ENCODE measurements around the gene DPYSL3.

DNA sequence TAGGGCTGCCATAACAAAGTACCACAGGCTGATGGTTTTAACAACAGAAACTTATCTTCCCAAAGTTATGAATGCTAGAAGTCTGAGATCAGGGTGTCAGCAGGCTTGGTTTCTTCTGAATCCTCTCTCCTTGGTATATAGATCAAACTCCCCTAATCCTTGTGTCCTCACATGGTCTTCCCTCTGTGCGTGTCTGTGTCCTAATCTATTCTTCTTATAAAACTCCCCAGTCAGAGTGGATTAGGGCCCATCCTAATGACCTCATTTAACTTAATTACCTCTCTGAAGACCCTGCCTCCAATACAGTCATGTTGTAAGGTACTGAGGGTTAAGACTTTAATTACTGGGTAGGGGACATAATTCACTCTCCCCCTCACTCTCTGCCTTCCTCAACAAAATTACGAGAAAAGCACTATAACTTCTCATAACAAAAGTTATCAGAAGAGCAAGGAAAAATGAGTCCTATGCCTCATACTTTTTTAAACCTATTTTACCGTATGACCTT, 68.6 kb downstream of the DPYSL3 start:
- no peak for TF ChIP-seq EZH2 (IDR thresholded peaks at IDR 0.05; ENCODE audit: insufficient read depth, poor library complexity, severe bottlenecking)
- TF ChIP-seq EZH2phosphoT487 (IDR thresholded peaks at IDR 0.05; ENCODE audit: insufficient read depth, low read depth): no peak
